MM.1S (cell line): ENCODE measurements around the gene ARAP2.

Experiments used
- DNase-seq: peaks from one replicate; pipeline ENCODE4 v3.0.0-alpha.2; 2015
- H2AFZ ChIP-seq: fragments of 300-600 bp; sonication (generic); 2 replicates; pipeline ENCODE4 v1.6.0; 2016; ENCODE audit warnings: antibody characterized with exemption, low read length
- H3F3A ChIP-seq: fragments of 300-600 bp; sonication (generic); 2 replicates; pipeline ENCODE4 v1.6.1; 2016; ENCODE audit warnings: mild to moderate bottlenecking, antibody characterized with exemption, low read length, moderate library complexity, mixed read lengths; ENCODE audit not compliant: insufficient read depth
- H3K27ac ChIP-seq: fragments of 300-600 bp; sonication (generic); 2 replicates; pipeline ENCODE4 v1.5.1; 2016; ENCODE audit warnings: mild to moderate bottlenecking, low read length
- H3K27me3 ChIP-seq: fragments of 300-600 bp; sonication (generic); replicated peaks from 2 replicates; pipeline ENCODE4 v1.6.0; 2016; ENCODE audit warnings: low read length; ENCODE audit not compliant: insufficient read depth
- H3K36me3 ChIP-seq: fragments of 300-600 bp; sonication (generic); replicated peaks from 2 replicates; pipeline ENCODE4 v1.6.1; 2016; ENCODE audit warnings: mild to moderate bottlenecking, low read length, mixed read lengths; ENCODE audit not compliant: insufficient read depth
- H3K4me1 ChIP-seq: fragments of 300-600 bp; sonication (generic); 2 replicates; pipeline ENCODE4 v1.6.1; 2016; ENCODE audit warnings: low read length, mixed read lengths
- H3K4me2 ChIP-seq: fragments of 300-600 bp; sonication (generic); 2 replicates; pipeline ENCODE4 v1.6.0; 2016; ENCODE audit warnings: low read depth, low read length
- H3K4me3 ChIP-seq: fragments of 300-600 bp; sonication (generic); 2 replicates; pipeline ENCODE4 v1.5.1; 2016; ENCODE audit warnings: low read length, mixed read lengths
- H3K79me2 ChIP-seq: fragments of 300-600 bp; sonication (generic); 2 replicates; pipeline ENCODE4 v1.6.1; 2016; ENCODE audit warnings: mixed run types, low read length, mixed read lengths
- H3K9ac ChIP-seq: fragments of 300-600 bp; sonication (generic); 2 replicates; pipeline ENCODE4 v1.6.1; 2016; ENCODE audit warnings: low read length, mixed read lengths
- H3K9me2 ChIP-seq: fragments of 300-600 bp; sonication (generic); replicated peaks from 2 replicates; pipeline ENCODE4 v1.6.1; 2016; ENCODE audit warnings: mild to moderate bottlenecking, low read length, mixed read lengths; ENCODE audit not compliant: insufficient read depth
- H3K9me3 ChIP-seq: fragments of 300-600 bp; sonication (generic); replicated peaks from 2 replicates; pipeline ENCODE4 v1.6.1; 2016; ENCODE audit warnings: mild to moderate bottlenecking, low read length, mixed read lengths; ENCODE audit not compliant: insufficient read depth
- H4K20me1 ChIP-seq: fragments of 300-600 bp; sonication (generic); 2 replicates; pipeline ENCODE4 v1.6.1; 2016; ENCODE audit warnings: mild to moderate bottlenecking, low read length, moderate library complexity, mixed read lengths; ENCODE audit not compliant: insufficient read depth
- EZH2 ChIP-seq: fragments of 300-600 bp; sonication (generic); optimal IDR thresholded peaks from 2 replicates; pipeline ENCODE3; 2017; ENCODE audit warnings: low read depth, mild to moderate bottlenecking, antibody characterized with exemption, low read length, mixed read lengths
- EZH2phosphoT487 ChIP-seq: fragments of 300-600 bp; sonication (generic); IDR thresholded peaks from 2 replicates; pipeline ENCODE4 v1.6.1; 2018; ENCODE audit warnings: antibody characterized with exemption, low read length
- TF ChIP-seq, protein P1 (sequence below): fragments of 300-600 bp; sonication (generic); IDR thresholded peaks from 2 replicates; pipeline ENCODE4 v1.5.1; 2016; ENCODE audit warnings: antibody characterized with exemption, low read length, mixed read lengths

ARAP2 gene

DNA sequence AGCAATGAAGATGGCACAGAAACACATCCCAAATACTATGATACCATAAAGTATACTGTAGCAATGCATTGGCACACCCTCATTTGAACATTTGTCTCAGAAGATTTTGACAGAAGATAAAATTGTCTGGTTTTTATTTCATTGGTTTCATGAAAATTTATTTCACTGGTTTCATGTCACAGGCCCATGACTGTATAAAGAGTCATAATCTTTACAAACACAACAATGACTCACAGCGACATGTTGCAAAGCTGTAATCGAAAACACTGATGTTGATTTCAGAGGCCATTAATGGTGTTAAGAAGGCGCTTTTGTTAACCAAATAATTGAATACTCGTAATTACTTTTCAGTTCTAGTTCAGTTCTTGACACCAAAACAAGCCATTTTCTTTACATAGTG lies 29.0 kb upstream of the ARAP2 start:
- H3F3A ChIP-seq: no peaks in the 10 kb centered on the region
- no peaks in the 10 kb centered on the region for H3K9me3 ChIP-seq
- no peaks in the 10 kb centered on the region for H3K79me2 ChIP-seq
- H3K27me3 ChIP-seq: no peaks in the 10 kb centered on the region
- H4K20me1 ChIP-seq: no peaks in the 10 kb centered on the region
- H3K9me2 ChIP-seq: no peaks in the 10 kb centered on the region
- H3K36me3 ChIP-seq: no peaks in the 10 kb centered on the region
- no peaks in the 10 kb centered on the region for H3K4me1 ChIP-seq
- H3K4me3 ChIP-seq: no peak overlapping the region
- H3K9ac ChIP-seq: no peak overlapping the region
- no peak overlapping the region for H3K4me2 ChIP-seq
- no peak for DNase-seq
- no peak overlapping the region for H3K27ac ChIP-seq
- H2AFZ ChIP-seq: no peak overlapping the region
- TF ChIP-seq, protein P1, sequence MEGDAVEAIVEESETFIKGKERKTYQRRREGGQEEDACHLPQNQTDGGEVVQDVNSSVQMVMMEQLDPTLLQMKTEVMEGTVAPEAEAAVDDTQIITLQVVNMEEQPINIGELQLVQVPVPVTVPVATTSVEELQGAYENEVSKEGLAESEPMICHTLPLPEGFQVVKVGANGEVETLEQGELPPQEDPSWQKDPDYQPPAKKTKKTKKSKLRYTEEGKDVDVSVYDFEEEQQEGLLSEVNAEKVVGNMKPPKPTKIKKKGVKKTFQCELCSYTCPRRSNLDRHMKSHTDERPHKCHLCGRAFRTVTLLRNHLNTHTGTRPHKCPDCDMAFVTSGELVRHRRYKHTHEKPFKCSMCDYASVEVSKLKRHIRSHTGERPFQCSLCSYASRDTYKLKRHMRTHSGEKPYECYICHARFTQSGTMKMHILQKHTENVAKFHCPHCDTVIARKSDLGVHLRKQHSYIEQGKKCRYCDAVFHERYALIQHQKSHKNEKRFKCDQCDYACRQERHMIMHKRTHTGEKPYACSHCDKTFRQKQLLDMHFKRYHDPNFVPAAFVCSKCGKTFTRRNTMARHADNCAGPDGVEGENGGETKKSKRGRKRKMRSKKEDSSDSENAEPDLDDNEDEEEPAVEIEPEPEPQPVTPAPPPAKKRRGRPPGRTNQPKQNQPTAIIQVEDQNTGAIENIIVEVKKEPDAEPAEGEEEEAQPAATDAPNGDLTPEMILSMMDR: no peak
- TF ChIP-seq EZH2: no peak

DNA sequence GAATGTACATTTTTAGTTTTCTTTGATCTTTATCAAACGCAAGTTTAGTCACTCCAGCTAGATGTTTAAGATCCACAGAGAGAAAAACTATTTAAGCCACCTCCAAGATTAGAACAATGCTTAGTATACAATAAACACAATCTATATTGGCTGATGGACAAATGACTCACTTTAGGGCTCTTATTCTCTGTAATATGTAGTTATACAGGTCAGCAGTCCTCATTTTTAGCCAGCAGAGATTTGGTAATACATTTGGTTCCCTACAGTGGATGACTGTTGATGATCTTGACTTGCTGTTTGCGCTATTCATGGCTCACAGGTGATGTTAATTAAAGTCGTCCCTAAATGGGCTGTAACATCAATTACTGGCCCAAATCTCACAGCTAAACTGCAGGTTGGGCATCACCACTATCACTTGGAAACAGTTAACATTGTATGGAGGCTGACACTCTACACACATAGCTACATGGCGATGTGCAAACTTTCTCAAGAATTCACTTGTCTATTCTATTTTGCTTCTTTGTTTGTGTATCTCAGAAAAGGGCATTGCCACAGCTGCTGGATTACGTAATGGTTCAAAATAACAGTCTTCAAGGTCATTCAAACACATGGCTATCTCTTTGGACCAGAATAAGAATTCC lies 25.3 kb upstream of the ARAP2 start:
- TF ChIP-seq, protein P1: no peak
- TF ChIP-seq EZH2phosphoT487: no peak
- no peak for TF ChIP-seq EZH2
- Histone ChIP-seq H3K4me1 (no peaks in the 10 kb centered on the region), H3F3A (no peaks in the 10 kb centered on the region), H3K4me3 (no peak overlapping the region), H2AFZ (no peak overlapping the region), H3K27me3 (no peaks in the 10 kb centered on the region), H3K9me3 (no peaks in the 10 kb centered on the region), H3K9me2 (no peaks in the 10 kb centered on the region), H4K20me1 (no peaks in the 10 kb centered on the region), H3K9ac (no peak overlapping the region), H3K4me2 (no peak overlapping the region), H3K79me2 (no peaks in the 10 kb centered on the region), H3K27ac (no peak overlapping the region), H3K36me3 (no peaks in the 10 kb centered on the region)
- no peak for DNase-seq

DNA sequence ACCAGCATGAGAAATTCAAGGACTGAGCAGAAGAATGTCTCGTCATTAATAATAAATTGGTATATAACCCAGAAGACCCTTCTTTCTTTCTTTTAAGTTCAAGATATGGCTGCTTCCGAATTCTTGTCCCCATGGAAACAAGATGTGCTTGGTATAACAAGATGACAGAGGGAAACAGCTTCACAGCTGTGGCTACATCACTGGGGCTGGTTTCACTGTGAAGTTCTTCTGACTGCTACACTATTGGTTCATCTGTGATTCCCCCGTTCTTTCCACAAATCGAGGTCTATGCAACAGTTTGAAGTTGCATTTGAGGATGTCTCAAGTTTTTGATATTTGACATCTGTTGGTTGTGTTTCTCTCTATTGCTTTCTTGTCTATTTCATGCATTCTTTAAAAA lies 24.8 kb upstream of the ARAP2 start:
- no peak overlapping the region for H2AFZ ChIP-seq
- H3F3A ChIP-seq: no peaks in the 10 kb centered on the region
- no peak overlapping the region for H3K4me2 ChIP-seq
- H3K9me2 ChIP-seq: no peaks in the 10 kb centered on the region
- no peak overlapping the region for H3K9ac ChIP-seq
- no peak for DNase-seq
- no peaks in the 10 kb centered on the region for H3K36me3 ChIP-seq
- no peaks in the 10 kb centered on the region for H3K27me3 ChIP-seq
- H3K4me3 ChIP-seq: no peak overlapping the region
- H3K9me3 ChIP-seq: no peaks in the 10 kb centered on the region
- TF ChIP-seq EZH2 (no peak), EZH2phosphoT487 (no peak)
- TF ChIP-seq, protein P1: no peak
- no peaks in the 10 kb centered on the region for H3K4me1 ChIP-seq
- no peak overlapping the region for H3K27ac ChIP-seq
- no peaks in the 10 kb centered on the region for H3K79me2 ChIP-seq
- H4K20me1 ChIP-seq: no peaks in the 10 kb centered on the region
